H9 (cell line): ENCODE results near the gene PRR33. TPM values are rescaled to one million over a fixed set of nuclear protein-coding genes. Genes with fewer than 3 reads are reported as not detected.

Source experiments
- DNase-seq: peaks from one replicate; pipeline ENCODE4 v3.0.0-alpha.2; 2017
- H2AFZ ChIP-seq: one replicate; pipeline ENCODE4 v1.6.1; 2013; ENCODE audit warnings: mild to moderate bottlenecking, low read length, control low read depth, moderate library complexity
- H2AK5ac ChIP-seq: 2 replicates; pipeline ENCODE4 v1.6.1; 2013; ENCODE audit warnings: low read length, control low read depth, mixed read lengths; ENCODE audit not compliant: insufficient read length
- H2BK120ac ChIP-seq: one replicate; pipeline ENCODE4 v1.6.1; 2013; ENCODE audit warnings: low read depth, mild to moderate bottlenecking, low read length, control low read depth, inconsistent platforms; ENCODE audit not compliant: poor library complexity, severe bottlenecking
- H2BK12ac ChIP-seq: 2 replicates; pipeline ENCODE4 v1.6.1; 2013; ENCODE audit warnings: low read length, control low read depth, mixed read lengths, low read depth; ENCODE audit not compliant: insufficient read length
- H2BK15ac ChIP-seq: 2 replicates; pipeline ENCODE4 v1.6.1; 2013; ENCODE audit warnings: low read depth, low read length, control low read depth
- H2BK20ac ChIP-seq: one replicate; pipeline ENCODE4 v1.6.1; 2013; ENCODE audit warnings: low read depth, mild to moderate bottlenecking, low read length, control low read depth, inconsistent platforms; ENCODE audit not compliant: poor library complexity, severe bottlenecking
- H2BK5ac ChIP-seq: 2 replicates; pipeline ENCODE4 v1.6.1; 2013; ENCODE audit warnings: low read length, control low read depth, mixed read lengths; ENCODE audit not compliant: insufficient read length
- H3K14ac ChIP-seq: 2 replicates; pipeline ENCODE4 v1.6.1; 2013; ENCODE audit warnings: low read length, control low read depth; ENCODE audit not compliant: insufficient read depth
- H3K18ac ChIP-seq: 2 replicates; pipeline ENCODE4 v1.6.1; 2013; ENCODE audit warnings: low read depth, mild to moderate bottlenecking, mixed read lengths, low read length, control low read depth; ENCODE audit not compliant: insufficient read length
- H3K23ac ChIP-seq: 2 replicates; pipeline ENCODE4 v1.6.1; 2013; ENCODE audit warnings: low read length, control low read depth, mixed read lengths, low read depth; ENCODE audit not compliant: insufficient read length
- H3K23me2 ChIP-seq: 2 replicates; pipeline ENCODE4 v1.6.1; 2013; ENCODE audit warnings: low read depth, mild to moderate bottlenecking, mixed read lengths, low read length, control low read depth; ENCODE audit not compliant: insufficient read length, poor library complexity, severe bottlenecking
- H3K27ac ChIP-seq: 2 replicates; pipeline ENCODE4 v1.5.1; 2013; ENCODE audit warnings: low read length, control low read depth, mixed read lengths, low read depth; ENCODE audit not compliant: insufficient read length
- H3K27me3 ChIP-seq: 2 replicates; pipeline ENCODE4 v1.6.1; 2013; ENCODE audit warnings: low read length, control low read depth, inconsistent platforms; ENCODE audit not compliant: insufficient read depth
- H3K4ac ChIP-seq: 2 replicates; pipeline ENCODE4 v1.6.1; 2013; ENCODE audit warnings: low read depth, mild to moderate bottlenecking, control low read depth, inconsistent platforms, low read length, moderate library complexity
- H3K4me1 ChIP-seq: 2 replicates; pipeline ENCODE4 v1.6.1; 2013; ENCODE audit warnings: low read length, control low read depth, inconsistent platforms; ENCODE audit not compliant: insufficient read depth
- H3K4me2 ChIP-seq: 2 replicates; pipeline ENCODE4 v1.6.1; 2013; ENCODE audit warnings: low read length, control low read depth, mixed read lengths; ENCODE audit not compliant: insufficient read length, insufficient read depth
- H3K56ac ChIP-seq: 2 replicates; pipeline ENCODE4 v1.6.1; 2013; ENCODE audit warnings: low read depth, mild to moderate bottlenecking, mixed read lengths, low read length, control low read depth; ENCODE audit not compliant: insufficient read length
- H3K79me1 ChIP-seq: 2 replicates; pipeline ENCODE4 v1.6.1; 2013; ENCODE audit warnings: low read depth, mild to moderate bottlenecking, moderate library complexity, low read length, control low read depth, inconsistent platforms; ENCODE audit not compliant: insufficient read depth, poor library complexity, severe bottlenecking
- H3K79me2 ChIP-seq: 2 replicates; pipeline ENCODE4 v1.6.1; 2013; ENCODE audit warnings: low read length, control low read depth, inconsistent platforms; ENCODE audit not compliant: insufficient read depth
- H3K9ac ChIP-seq: 2 replicates; pipeline ENCODE4 v1.6.1; 2013; ENCODE audit warnings: low read length, control low read depth, mixed read lengths; ENCODE audit not compliant: insufficient read length; ENCODE audit errors: extremely low read depth
- H3K9me3 ChIP-seq: one replicate; pipeline ENCODE4 v1.6.1; 2013; ENCODE audit warnings: low read depth, low read length, inconsistent platforms; ENCODE audit not compliant: control insufficient read depth
- H3T11ph ChIP-seq: one replicate; pipeline ENCODE4 v1.6.1; 2013; ENCODE audit warnings: mild to moderate bottlenecking, low read length, control low read depth, inconsistent platforms
- H4K20me1 ChIP-seq: one replicate; pipeline ENCODE4 v1.6.1; 2013; ENCODE audit not compliant: control insufficient read depth, insufficient read length, insufficient read depth
- H4K5ac ChIP-seq: 2 replicates; pipeline ENCODE4 v1.6.1; 2013; ENCODE audit warnings: low read depth, mild to moderate bottlenecking, mixed read lengths, low read length, control low read depth; ENCODE audit not compliant: insufficient read length
- H4K8ac ChIP-seq: replicated peaks from 2 replicates; pipeline ENCODE4 v1.6.1; 2013; ENCODE audit warnings: low read length, control low read depth, mixed read lengths, low read depth; ENCODE audit not compliant: insufficient read length
- H4K91ac ChIP-seq: 2 replicates; pipeline ENCODE4 v1.6.1; 2013; ENCODE audit warnings: low read depth, mild to moderate bottlenecking, moderate library complexity, mixed read lengths, low read length, control low read depth; ENCODE audit not compliant: insufficient read length
- H3K27ac Mint-ChIP-seq, 3 experiments: 2 replicates in 2 of 3; 3 replicates in 1 of 3; pipeline ENCODE4 v1.8.0; 2020 to 2021; ENCODE audit warnings: mixed read lengths in 3 of 3, mild to moderate bottlenecking in 1 of 3, moderate library complexity in 1 of 3
- H3K27me3 Mint-ChIP-seq: 2 replicates; pipeline ENCODE4 v1.8.0; 2021; ENCODE audit warnings: low read depth, mild to moderate bottlenecking, moderate library complexity, mixed read lengths
- H3K36me3 Mint-ChIP-seq, 3 experiments: 2 replicates in 2 of 3; 3 replicates in 1 of 3; pipeline ENCODE4 v1.8.0; 2020 to 2021; ENCODE audit warnings: low read depth in 3 of 3, mixed read lengths in 3 of 3; ENCODE audit not compliant: insufficient read depth in 1 of 3
- H3K4me1 Mint-ChIP-seq, 2 experiments: 2 replicates each; pipeline ENCODE4 v1.8.0; 2020; ENCODE audit warnings: mixed read lengths in 2 of 2
- H3K4me3 Mint-ChIP-seq, 2 experiments: 2 replicates in 1 of 2; 3 replicates in 1 of 2; pipeline ENCODE4 v1.8.0; 2020 to 2021; ENCODE audit warnings: mild to moderate bottlenecking in 2 of 2, mixed read lengths in 2 of 2, moderate library complexity in 1 of 2
- H3K9me3 Mint-ChIP-seq, 2 experiments: 2 replicates in 1 of 2; 3 replicates in 1 of 2; pipeline ENCODE4 v1.8.0; 2020; ENCODE audit warnings: mild to moderate bottlenecking in 2 of 2, mixed read lengths in 2 of 2, moderate library complexity in 1 of 2
- CTCF ChIP-seq: fragments of 200-600 bp; sonication (generic); conservative IDR thresholded peaks from 3 replicates; pipeline ENCODE4 v1.8.0; 2021; ENCODE audit warnings: antibody characterized with exemption, mild to moderate bottlenecking
- WGBS: extraction: QIAGEN DNeasy Blood & Tissue Kit; methylation state at CpG from one replicate; pipeline ENCODE4 v1.1.7; 2013; ENCODE audit warnings: missing lambda C conversion rate, low lambda C conversion rate, mixed read lengths; ENCODE audit not compliant: insufficient read length; ENCODE audit errors: extremely low coverage; 5-methylcytosine and 5-hydroxymethylcytosine counted together
- total RNA-seq: library from RNA; stranded (reverse); gene quantifications from 2 replicates; pipeline ENCODE4 v1.2.1, GENCODE V29; 2021

The PRR33 gene
- total RNA-seq, 1 experiment from 2014 or later = not detected

- no peak for TF ChIP-seq CTCF
- Mint-ChIP-seq H3K36me3 (no peaks in the 10 kb centered on the region), H3K9me3 (no peaks in the 10 kb centered on the region), H3K27ac (no peak overlapping the region), H3K4me1 (peaks cover 3 to 8% of the 10 kb centered on the region in 2 experiments; a peak in 2 of 4 replicates), H3K27me3 (peaks cover 19% of the 10 kb centered on the region), H3K4me3 (no peak overlapping the region)
- no peaks in the 10 kb centered on the region for H3K4me1 ChIP-seq
- H3K14ac ChIP-seq = peak overlapping the region; percentile 32; the same call in 1 of the 2 replicates
- H4K8ac ChIP-seq = no peak overlapping the region
- no peak overlapping the region for H2BK20ac ChIP-seq
- no peaks in the 10 kb centered on the region for H3K27me3 ChIP-seq
- H3K79me1 ChIP-seq = no peaks in the 10 kb centered on the region
- no peak overlapping the region for H2AFZ ChIP-seq
- no peak overlapping the region for H4K5ac ChIP-seq
- H4K91ac ChIP-seq = no peak overlapping the region
- H3K23ac ChIP-seq = no peak overlapping the region
- H3K56ac ChIP-seq = no peak overlapping the region
- H3K9ac ChIP-seq = no peak overlapping the region
- no peak overlapping the region for H3K4me2 ChIP-seq
- H2BK15ac ChIP-seq = no peak overlapping the region; the same call in 1 of the 2 replicates
- no peak overlapping the region for H3K27ac ChIP-seq
- H3T11ph ChIP-seq = no peak overlapping the region
- WGBS = no CpG with 5 or more reads among the region's 28 CpGs
- no peak overlapping the region for H2BK120ac ChIP-seq
- H3K9me3 ChIP-seq = no peaks in the 10 kb centered on the region
- no peak overlapping the region for H3K18ac ChIP-seq
- H3K23me2 ChIP-seq = peaks cover 3% of the 10 kb centered on the region
- no peak overlapping the region for H2BK12ac ChIP-seq
- no peak for DNase-seq
- no peak overlapping the region for H2BK5ac ChIP-seq
- H4K20me1 ChIP-seq = no peaks in the 10 kb centered on the region
- H2AK5ac ChIP-seq = no peak overlapping the region
- H3K4ac ChIP-seq = no peak overlapping the region; the same call in 1 of the 2 replicates
- no peaks in the 10 kb centered on the region for H3K79me2 ChIP-seq
These were observed 35.5 kb upstream of the PRR33 start for GRCh38 chr11:1927026-1927847.
